Keratinocyte (primary cell): ENCODE data around the gene ZC3H13. TPM values are rescaled to one million over a fixed set of nuclear protein-coding genes. Genes with fewer than 3 reads are reported as not detected.

ENCODE experiments used
- DNase-seq: peaks from one replicate; pipeline ENCODE4 v3.0.0-alpha.2; 2011; ENCODE audit warnings: low read depth, missing footprints, low spot score
- FAIRE-seq: peaks from 2 replicates; lab custom pipeline; 2011; peaks lifted over from hg19 to GRCh38; lab: Jason Lieb, UNC
- H2AFZ ChIP-seq: 2 replicates; pipeline ENCODE4 v1.6.0; 2012; ENCODE audit warnings: low read length, control low read depth, inconsistent platforms; ENCODE audit not compliant: control insufficient read depth
- H3K27ac ChIP-seq: 2 replicates; pipeline ENCODE4 v1.5.1; 2011; ENCODE audit warnings: low read length; ENCODE audit not compliant: control insufficient read depth, insufficient read depth
- H3K27me3 ChIP-seq: 3 replicates; pipeline ENCODE4 v1.6.0; 2011; ENCODE audit warnings: low read length; ENCODE audit not compliant: control insufficient read depth, insufficient read depth; ENCODE audit errors: extremely low read depth
- H3K36me3 ChIP-seq, 2 experiments: 2 replicates in 1 of 2; 3 replicates in 1 of 2; pipeline ENCODE4 v1.5.1; 2011; ENCODE audit warnings: low read length in 2 of 2, mild to moderate bottlenecking in 1 of 2; ENCODE audit not compliant: control insufficient read depth in 2 of 2, insufficient read depth in 2 of 2; ENCODE audit errors: extremely low read depth in 1 of 2
- H3K4me1 ChIP-seq: 3 replicates; pipeline ENCODE4 v1.5.1; 2011; ENCODE audit warnings: low read length; ENCODE audit not compliant: control insufficient read depth, insufficient read depth; ENCODE audit errors: extremely low read depth
- H3K4me2 ChIP-seq: 3 replicates; pipeline ENCODE4 v1.6.0; 2011; ENCODE audit warnings: low read depth, low read length; ENCODE audit not compliant: control insufficient read depth, insufficient read depth; ENCODE audit errors: extremely low read depth
- H3K4me3 ChIP-seq, 3 experiments: fragments of 200-600 bp in 1 of 3; sonication (generic) in 1 of 3; 2 replicates in 2 of 3; 3 replicates in 1 of 3; pipeline ENCODE4 v1.5.1; 2011 to 2016; ENCODE audit warnings: low read length in 3 of 3, mild to moderate bottlenecking in 3 of 3, control low read depth in 2 of 3, inconsistent platforms in 1 of 3, low read depth in 1 of 3, mixed read lengths in 1 of 3, mixed run types in 1 of 3, moderate library complexity in 1 of 3; ENCODE audit not compliant: control insufficient read depth in 2 of 3, insufficient read depth in 2 of 3; ENCODE audit errors: extremely low read depth in 1 of 3
- H3K79me2 ChIP-seq: 2 replicates; pipeline ENCODE4 v1.6.0; 2012; ENCODE audit warnings: low read length; ENCODE audit not compliant: control insufficient read depth, insufficient read depth
- H3K9ac ChIP-seq: 3 replicates; pipeline ENCODE4 v1.6.0; 2011; ENCODE audit warnings: low read length; ENCODE audit not compliant: control insufficient read depth, insufficient read depth; ENCODE audit errors: extremely low read depth
- H3K9me1 ChIP-seq: 3 replicates; pipeline ENCODE4 v1.6.0; 2011; ENCODE audit warnings: low read length; ENCODE audit not compliant: control insufficient read depth, insufficient read depth; ENCODE audit errors: extremely low read depth
- H3K9me3 ChIP-seq: 2 replicates; pipeline ENCODE4 v1.5.1; 2012; ENCODE audit warnings: low read depth, low read length; ENCODE audit not compliant: control insufficient read depth
- H4K20me1 ChIP-seq: 3 replicates; pipeline ENCODE4 v1.6.0; 2011; ENCODE audit warnings: low read length; ENCODE audit not compliant: control insufficient read depth, insufficient read depth; ENCODE audit errors: extremely low read depth
- EZH2 ChIP-seq: IDR thresholded peaks from one replicate; pipeline ENCODE4 v1.6.1; 2012; ENCODE audit warnings: inconsistent platforms, mild to moderate bottlenecking, low read length, moderate library complexity
- dilution Hi-C: fragments of 300-500 bp; cut with MboI; formaldehyde crosslinking; loops from one replicate; pipeline ENCODE4 v1.7.0; 2020; ENCODE audit warnings: low sequenced_read_pairs; ENCODE audit not compliant: extremely low pct_ligation_motif_present
- polyA plus RNA-seq, 5 experiments: library from polyadenylated mRNA; depleted of rRNA in 3 of 5; stranded (reverse) in 3 of 5; stranded (forward) in 1 of 5; unstranded in 1 of 5; fragments of >200 nt; gene quantifications; 1 replicate in 1 of 5; 2 replicates in 3 of 5; 3 replicates in 1 of 5; pipeline versions ENCODE4 v1.2.1 to v1.2.3, GENCODE V29; 2011 to 2012; ENCODE audit warnings: missing spikeins in 2 of 5, low read depth in 1 of 5, low replicate concordance in 1 of 5
- TF ChIP-seq, protein P1 (sequence below), 3 experiments: IDR thresholded peaks in 1 of 3; conservative IDR thresholded peaks in 1 of 3; optimal IDR thresholded peaks in 1 of 3; 2 replicates in 2 of 3; 3 replicates in 1 of 3; pipeline versions ENCODE3 to v1.5.1; 2011; ENCODE audit warnings: low read length in 3 of 3, mild to moderate bottlenecking in 3 of 3, moderate library complexity in 2 of 3, control low read depth in 1 of 3, inconsistent platforms in 1 of 3; ENCODE audit not compliant: insufficient read depth in 2 of 3; ENCODE audit errors: extremely low read depth in 1 of 3

The ZC3H13 gene
- polyA plus RNA-seq, 1 donor (not counting 4 experiments of a cell fraction or from before 2014, with no cell fraction given) = 10.6 TPM

DNA sequence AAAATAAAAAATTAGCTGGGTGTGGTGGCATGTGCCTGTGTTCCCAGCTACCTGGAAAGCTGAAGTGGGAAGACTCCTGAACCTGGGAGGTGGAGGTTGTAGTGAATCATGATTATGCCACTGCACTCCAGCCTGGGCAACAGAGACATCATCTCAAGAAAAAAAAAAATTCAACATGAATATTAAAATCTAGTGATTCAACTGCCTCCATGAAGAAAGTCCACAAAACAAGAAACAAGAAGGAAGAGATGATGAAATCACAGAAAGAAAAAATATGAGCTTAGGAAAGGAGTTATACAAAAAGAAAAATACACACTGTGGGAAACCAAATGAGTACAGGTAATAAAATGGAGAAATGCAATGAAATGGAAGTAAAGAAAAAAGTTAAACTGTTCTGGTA is 101.4 kb downstream of the ZC3H13 start:
- H3K9me3 ChIP-seq = no peaks in the 10 kb centered on the region
- FAIRE-seq = no peak
- no peak overlapping the region for H2AFZ ChIP-seq
- TF ChIP-seq EZH2 = no peak
- TF ChIP-seq, protein P1, sequence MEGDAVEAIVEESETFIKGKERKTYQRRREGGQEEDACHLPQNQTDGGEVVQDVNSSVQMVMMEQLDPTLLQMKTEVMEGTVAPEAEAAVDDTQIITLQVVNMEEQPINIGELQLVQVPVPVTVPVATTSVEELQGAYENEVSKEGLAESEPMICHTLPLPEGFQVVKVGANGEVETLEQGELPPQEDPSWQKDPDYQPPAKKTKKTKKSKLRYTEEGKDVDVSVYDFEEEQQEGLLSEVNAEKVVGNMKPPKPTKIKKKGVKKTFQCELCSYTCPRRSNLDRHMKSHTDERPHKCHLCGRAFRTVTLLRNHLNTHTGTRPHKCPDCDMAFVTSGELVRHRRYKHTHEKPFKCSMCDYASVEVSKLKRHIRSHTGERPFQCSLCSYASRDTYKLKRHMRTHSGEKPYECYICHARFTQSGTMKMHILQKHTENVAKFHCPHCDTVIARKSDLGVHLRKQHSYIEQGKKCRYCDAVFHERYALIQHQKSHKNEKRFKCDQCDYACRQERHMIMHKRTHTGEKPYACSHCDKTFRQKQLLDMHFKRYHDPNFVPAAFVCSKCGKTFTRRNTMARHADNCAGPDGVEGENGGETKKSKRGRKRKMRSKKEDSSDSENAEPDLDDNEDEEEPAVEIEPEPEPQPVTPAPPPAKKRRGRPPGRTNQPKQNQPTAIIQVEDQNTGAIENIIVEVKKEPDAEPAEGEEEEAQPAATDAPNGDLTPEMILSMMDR (optimal IDR thresholded peaks at IDR 0.05 in 1 of 3, IDR thresholded peaks at IDR 0.05 in 1 of 3, conservative IDR thresholded peaks at IDR 0.05 in 1 of 3; ENCODE audit: extremely low read depth in 1 of 3, insufficient read depth in 2 of 3, low read length in 3 of 3) = no peak
- no peaks in the 10 kb centered on the region for H3K27me3 ChIP-seq
- H3K4me1 ChIP-seq = no peaks in the 10 kb centered on the region
- H3K27ac ChIP-seq = no peak overlapping the region
- H4K20me1 ChIP-seq = no peaks in the 10 kb centered on the region
- no peak overlapping the region for H3K9ac ChIP-seq
- H3K9me1 ChIP-seq = no peaks in the 10 kb centered on the region
- no peaks in the 10 kb centered on the region for H3K79me2 ChIP-seq
- H3K4me2 ChIP-seq = no peak overlapping the region
- no peak for DNase-seq
- dilution Hi-C loops = no loop called here
- H3K4me3 ChIP-seq = no peak overlapping the region
- H3K36me3 ChIP-seq = no peaks in the 10 kb centered on the region

DNA sequence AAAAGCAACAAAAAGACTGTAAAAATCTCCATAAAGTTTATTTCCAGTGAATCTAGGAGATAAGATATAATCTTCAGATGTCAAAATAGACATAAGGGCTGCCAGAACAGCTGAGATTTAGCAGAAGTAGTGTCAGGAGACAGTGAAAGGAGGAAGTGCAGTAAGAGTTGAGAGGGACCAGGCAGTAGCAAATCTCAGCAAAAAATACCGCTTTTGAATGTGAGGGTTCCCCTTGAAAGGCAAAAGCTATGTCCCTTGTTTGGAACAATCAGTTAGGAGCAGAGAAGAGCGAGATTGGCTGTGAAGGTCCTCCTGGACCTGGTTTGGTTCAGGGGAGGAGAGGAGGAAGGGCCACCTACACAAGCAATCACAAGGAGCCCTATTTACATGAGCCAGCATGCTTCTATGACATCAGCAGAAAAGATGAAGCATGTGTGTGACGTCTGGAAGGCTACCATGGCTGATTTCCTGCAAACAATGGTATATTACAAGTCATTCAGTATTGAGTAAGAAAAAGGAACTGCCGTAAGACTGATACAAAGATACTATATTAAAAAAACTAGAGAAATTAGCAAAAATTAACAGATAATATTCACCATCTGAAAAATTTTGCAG is 102.1 kb downstream of the ZC3H13 start:
- FAIRE-seq (no peak), DNase-seq (no peak)
- Histone ChIP-seq H3K79me2 (no peaks in the 10 kb centered on the region), H2AFZ (no peak overlapping the region), H3K4me3 (no peak overlapping the region), H3K9me1 (no peaks in the 10 kb centered on the region), H3K4me1 (no peaks in the 10 kb centered on the region), H3K36me3 (no peaks in the 10 kb centered on the region), H4K20me1 (no peaks in the 10 kb centered on the region), H3K4me2 (no peak overlapping the region), H3K27me3 (no peaks in the 10 kb centered on the region), H3K9ac (no peak overlapping the region), H3K9me3 (no peaks in the 10 kb centered on the region), H3K27ac (no peak overlapping the region)
- dilution Hi-C loops = no loop called here
- TF ChIP-seq, protein P1 (optimal IDR thresholded peaks at IDR 0.05 in 1 of 3, IDR thresholded peaks at IDR 0.05 in 1 of 3, conservative IDR thresholded peaks at IDR 0.05 in 1 of 3; ENCODE audit: extremely low read depth in 1 of 3, insufficient read depth in 2 of 3, low read length in 3 of 3) = no peak
- TF ChIP-seq EZH2 = no peak
